Kidney capillary endothelial cell (primary cell): ENCODE data around the gene SLC9C2.
"Not testable (repeated sequence)": the region's sequence is repeated elsewhere in the genome, so short reads cannot be mapped to it uniquely, and the experiment has no call there.

Experiments used
- DNase-seq: peaks from one replicate; pipeline ENCODE4 v3.0.0-alpha.2; 2018; ENCODE audit warnings: low spot score

Gene SLC9C2

GRCh38 chr1:173580071-173580470 lies 22.8 kb downstream of the SLC9C2 start:
- no peak for DNase-seq

GRCh38 chr1:173573596-173573995 lies 29.3 kb downstream of the SLC9C2 start:
- no peak for DNase-seq

- DNase-seq = no peak
Measured at GRCh38 chr1:173572201-173572873, 30.5 kb downstream of the SLC9C2 start.

- DNase-seq = no peak
Measured at GRCh38 chr1:173570370-173571007, 32.4 kb downstream of the SLC9C2 start.

- no peak for DNase-seq
Measured at GRCh38 chr1:173568483-173568882, 34.4 kb downstream of the SLC9C2 start.

GRCh38 chr1:173563846-173564245 lies 39.0 kb downstream of the SLC9C2 start:
- not testable (repeated sequence) for DNase-seq

DNA sequence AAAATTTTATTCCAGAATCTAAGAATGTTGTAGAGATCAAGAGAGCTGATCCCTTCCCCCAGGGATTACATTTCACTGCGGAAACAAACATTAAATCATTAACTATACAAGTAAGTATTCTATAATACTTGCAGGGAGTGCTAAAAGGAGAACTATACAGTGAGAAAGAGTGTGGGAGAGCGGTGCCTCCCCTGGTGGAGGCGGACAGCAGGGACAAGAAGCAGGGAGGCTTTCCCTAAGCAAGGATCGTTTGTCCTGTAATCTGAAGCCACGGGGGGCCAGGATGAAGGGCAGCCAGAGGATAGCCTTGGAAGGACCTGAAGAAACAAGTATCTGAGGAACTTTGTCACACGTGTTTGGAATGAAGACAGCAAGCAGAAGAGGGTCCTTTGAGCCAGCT lies 40.1 kb downstream of the SLC9C2 start:
- no peak for DNase-seq

DNA sequence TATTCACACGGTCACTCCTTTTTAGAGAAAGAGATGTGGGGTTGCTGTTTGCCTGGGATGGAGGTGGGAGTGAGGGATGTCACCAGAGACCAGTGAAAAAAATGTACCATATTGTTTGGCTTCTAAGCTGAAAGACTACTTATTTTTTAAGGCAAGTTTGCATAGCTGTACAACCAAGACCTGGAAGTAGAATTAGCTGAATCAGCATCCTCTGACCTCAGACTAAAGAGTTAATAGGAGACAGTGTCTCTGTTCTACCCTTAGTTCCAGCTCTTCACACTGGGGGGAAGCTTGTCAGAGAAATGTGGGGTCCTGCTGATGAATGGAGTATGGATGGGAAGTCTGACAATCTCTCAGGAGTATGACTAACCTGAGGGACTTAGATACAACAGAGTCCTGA lies 41.6 kb downstream of the SLC9C2 start:
- DNase-seq = no peak

DNA sequence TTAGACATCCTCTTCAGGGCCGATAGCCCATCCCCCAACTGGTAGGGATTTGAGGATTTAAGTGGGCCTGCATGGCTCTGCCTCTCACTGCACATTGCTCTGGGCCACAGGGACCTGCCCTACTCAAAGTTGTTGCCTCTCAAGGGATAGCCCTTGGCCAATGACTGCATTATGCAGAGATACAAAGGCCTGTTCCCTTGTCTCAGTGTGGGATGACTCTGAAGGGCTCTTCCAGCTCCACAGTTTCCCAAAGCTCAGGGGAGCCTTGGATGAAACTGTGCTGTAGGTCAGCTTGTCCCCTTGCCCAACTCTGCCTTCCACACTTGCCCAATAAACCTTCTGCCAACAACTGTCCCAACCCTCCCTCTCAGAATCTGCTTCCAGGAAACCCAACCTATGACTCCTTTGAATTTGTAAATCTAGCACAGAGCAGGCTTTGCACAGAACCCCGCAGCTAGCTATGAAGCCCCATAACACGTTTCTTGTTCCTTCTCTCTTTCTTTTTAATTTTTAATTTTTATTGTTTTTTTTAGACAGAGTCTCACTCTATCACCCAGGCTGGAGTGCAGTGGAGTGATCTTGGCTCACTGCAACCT lies 42.5 kb downstream of the SLC9C2 start:
- DNase-seq = no peak

- DNase-seq = no peak
Measured at GRCh38 chr1:173555651-173556305, 47.1 kb downstream of the SLC9C2 start.

DNA sequence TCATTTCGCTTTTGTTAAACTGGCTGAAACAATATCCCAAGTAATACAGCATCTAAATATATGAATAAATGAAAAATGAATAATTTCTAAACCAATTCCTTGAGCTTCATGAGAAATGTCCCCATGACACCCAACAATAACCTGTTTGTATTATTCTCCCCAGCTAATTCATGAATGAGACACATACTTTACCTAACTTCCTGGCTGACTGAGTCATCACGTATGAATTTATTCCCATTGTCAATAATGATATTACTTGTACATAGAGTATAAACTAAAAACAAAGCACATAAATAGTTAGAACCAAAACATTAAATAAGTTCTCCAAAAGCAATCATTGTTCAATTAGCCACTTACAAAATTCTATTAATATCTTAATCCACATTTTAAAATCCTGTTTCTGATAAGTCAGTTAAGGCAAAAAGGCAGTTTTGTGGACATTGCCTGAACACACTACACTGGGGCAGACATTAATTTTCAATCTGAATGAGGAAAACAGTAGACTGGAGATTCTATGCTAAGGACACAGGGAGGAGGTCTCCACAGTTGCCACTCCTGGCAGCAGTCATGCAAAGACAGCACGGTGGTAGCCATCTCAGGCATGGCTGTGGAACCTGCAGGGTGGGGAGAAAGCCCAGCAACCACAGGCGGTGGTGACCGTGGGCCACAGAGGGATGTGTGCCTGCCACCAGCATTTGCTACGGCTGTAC lies 48.2 kb downstream of the SLC9C2 start:
- peak; percentile 74 for DNase-seq

DNA sequence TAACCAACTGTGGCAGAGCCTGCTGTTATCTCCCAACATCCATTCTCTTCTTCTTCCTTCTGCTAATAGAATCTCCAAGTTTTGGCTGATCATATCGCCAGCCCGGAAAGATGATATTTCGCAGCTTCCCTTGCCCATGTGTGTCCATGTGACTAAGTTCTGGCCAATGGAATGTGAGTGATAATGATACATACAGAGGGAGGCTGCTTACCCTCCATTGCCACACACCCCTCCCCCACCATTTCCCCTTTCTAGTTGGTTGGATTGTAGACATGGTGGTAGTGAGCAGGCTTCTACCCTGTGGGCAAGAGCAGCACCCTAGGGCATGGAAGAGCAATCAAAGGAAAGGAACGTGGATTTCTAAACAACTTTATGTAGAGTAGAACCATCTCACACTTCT lies 48.8 kb downstream of the SLC9C2 start:
- no peak for DNase-seq

- DNase-seq = no peak
Measured at GRCh38 chr1:173553312-173553711, 49.6 kb downstream of the SLC9C2 start.

DNA sequence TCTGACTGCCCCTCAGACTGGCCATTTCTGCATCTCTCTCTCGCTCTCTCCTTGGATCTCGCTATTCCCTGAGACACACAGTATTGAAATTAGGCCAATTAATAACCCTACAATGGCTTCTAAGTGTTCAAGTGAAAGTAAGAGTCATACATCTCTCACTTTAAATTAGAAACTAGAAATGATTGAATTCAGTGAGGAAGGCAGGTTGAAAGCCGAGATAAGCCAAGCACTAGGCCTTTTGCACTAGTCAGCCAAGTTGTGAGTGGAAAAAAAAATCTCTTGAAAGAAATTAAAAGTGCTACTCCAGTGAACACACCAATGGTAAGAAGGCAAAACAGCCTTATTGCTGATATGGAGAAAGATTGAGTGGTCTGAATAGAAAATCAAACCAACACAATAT lies 51.2 kb downstream of the SLC9C2 start:
- no peak for DNase-seq

GRCh38 chr1:173549813-173550212 lies 53.1 kb downstream of the SLC9C2 start:
- DNase-seq = no peak

DNA sequence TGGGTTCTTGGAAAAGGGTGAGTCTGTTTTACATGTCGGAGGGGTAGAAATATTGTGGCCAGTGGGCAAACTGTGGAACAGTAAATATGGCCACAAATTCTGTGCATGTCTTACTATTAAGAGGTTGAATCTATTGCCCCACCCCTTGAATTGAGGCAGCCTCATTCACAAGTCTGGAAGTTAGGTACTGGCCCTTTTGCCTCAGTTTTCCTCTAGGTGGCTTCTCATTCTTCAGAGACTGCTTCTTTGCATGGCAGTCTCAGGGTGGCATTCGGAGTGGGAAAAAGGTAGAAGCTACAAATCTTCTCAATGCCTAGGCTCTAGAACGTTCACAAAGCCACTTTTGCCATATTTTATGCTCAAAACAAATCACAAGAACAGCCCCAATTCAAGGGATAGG lies 57.2 kb downstream of the SLC9C2 start:
- DNase-seq = no peak

- DNase-seq = no peak
Measured at GRCh38 chr1:173536223-173536622, 66.6 kb downstream of the SLC9C2 start.

- no peak for DNase-seq
Measured at GRCh38 chr1:173532237-173532636, 70.6 kb downstream of the SLC9C2 start.

DNA sequence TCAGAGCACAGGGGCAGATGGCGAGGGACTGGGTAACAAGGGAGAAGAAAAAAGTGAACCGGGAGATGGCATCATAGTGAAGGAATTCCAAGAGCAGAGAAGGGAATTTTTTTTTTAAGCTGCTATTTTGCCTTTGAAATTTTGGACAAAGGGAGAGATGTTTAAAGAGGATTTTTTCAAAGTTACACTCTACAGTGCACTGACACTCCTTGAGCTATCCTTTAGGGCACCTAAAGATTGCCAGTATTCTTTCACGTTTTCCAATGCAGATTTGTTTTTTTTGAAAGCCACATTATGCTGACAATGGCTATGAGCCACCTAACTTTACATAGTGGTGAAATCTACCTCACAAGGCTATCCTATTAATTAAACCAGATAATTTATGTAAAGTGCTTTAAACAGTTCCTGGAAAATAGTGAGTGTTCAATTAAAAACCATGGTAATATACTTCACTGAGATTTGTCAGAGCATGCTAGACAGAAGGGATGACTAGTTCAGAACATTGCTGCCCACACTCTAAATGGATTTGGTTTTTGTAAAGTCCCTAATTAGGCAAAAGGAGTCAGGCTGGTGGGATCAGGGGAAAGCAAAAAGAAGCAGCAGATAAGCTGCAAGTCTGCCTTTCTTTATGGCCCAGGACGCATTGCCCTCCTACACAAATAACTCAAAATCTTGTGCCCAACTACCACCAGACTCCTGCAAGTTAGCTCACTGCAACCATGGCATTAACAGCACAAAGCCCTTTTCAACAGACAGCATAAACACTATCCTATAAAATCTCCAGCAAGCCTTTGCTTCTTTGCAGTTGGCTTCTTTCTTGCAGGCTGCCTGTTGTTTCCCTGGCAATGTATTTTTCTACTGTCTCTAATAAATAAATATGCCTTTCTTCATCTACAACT lies 71.8 kb downstream of the SLC9C2 start:
- no peak for DNase-seq

DNA sequence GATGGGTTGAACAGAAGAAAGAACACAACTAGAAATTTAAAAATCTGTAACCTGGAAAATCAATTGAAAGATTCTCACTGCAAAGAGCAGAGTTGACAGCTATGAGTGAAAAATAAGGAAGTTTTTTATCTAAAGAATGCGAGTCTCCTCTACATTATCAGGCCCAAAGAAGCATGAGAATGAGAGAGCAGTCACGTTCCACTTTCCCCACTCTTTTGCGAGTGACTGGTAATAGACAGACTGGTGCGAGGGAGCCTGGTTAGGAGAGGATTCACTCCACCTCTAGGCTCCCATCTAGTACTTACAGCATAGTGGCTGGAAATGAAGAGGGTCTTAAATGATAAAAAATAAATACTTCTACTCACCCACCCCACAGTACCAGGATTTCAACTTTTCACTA lies 73.8 kb downstream of the SLC9C2 start:
- no peak for DNase-seq

DNA sequence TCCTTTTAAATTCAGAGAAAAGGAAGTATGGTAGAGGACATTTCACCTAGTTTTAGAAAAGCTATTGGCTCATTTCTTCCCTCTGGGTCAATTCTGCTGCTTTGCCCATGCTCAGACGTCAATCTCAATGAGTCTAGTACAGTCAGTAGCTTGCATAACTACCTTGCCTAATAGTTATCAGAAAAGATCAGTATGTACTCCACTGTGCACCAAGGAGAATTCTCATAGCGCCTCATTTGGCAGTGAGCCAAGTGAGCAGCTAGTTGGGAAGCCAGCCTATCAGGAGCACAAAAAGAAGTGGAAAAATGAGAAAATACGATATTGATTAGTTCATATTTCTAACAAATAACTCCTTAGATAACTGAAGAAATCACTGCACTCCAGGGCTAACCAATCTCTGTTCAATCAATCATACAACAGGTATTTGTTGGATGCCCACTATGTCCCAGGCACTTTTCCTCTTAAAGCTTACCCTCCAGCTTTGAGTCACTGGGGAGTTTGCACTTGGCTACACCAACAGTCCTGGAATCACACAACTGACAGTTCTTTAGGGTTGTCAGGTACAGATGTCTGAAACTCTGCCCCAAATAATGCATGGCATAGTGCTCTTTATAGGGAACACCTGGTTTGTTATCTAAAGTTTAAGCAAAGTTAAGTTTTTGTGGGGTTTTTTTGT lies 75.6 kb downstream of the SLC9C2 start:
- no peak for DNase-seq
